Activated CD8-positive, alpha-beta memory T cell treated with anti-CD3 and anti-CD28 coated beads, Interleukin-2, amount 10 ng/mL, durations not matched to agents 7 days and 5 days (primary cell): ENCODE measurements around the gene ID2. TPM values are rescaled to one million over a fixed set of nuclear protein-coding genes. Genes with fewer than 3 reads are reported as not detected.
"Not testable (repeated sequence)": the region's sequence is repeated elsewhere in the genome, so short reads cannot be mapped to it uniquely, and the experiment has no call there.

Source experiments
- ATAC-seq: fragments of 150-1000 bp; cut with Tn5 transposase; one replicate; pipeline ENCODE4 v1.10.0; 2021; ENCODE audit warnings: moderate library complexity
- CTCF ChIA-PET: fragments of 350-600 bp; sonication (Branson Sonifier 250); formaldehyde crosslinking; loops from one replicate; lab custom pipeline; 2021; ENCODE audit warnings: antibody characterized with exemption; lab: Charles Lee
- DNase-seq: peaks from one replicate; pipeline ENCODE4 v3.0.0-alpha.2; 2020
- H3K27ac Mint-ChIP-seq: one replicate; pipeline ENCODE4 v1.8.0; 2021; ENCODE audit warnings: mild to moderate bottlenecking, mixed read lengths
- H3K27me3 Mint-ChIP-seq: one replicate; pipeline ENCODE4 v1.8.0; 2021; ENCODE audit warnings: mixed read lengths
- H3K36me3 Mint-ChIP-seq: one replicate; pipeline ENCODE4 v1.8.0; 2021; ENCODE audit warnings: mild to moderate bottlenecking, mixed read lengths
- H3K4me1 Mint-ChIP-seq: one replicate; pipeline ENCODE4 v1.8.0; 2021; ENCODE audit warnings: mixed read lengths
- H3K4me3 Mint-ChIP-seq: one replicate; pipeline ENCODE4 v1.8.0; 2021; ENCODE audit warnings: mild to moderate bottlenecking, moderate library complexity, mixed read lengths
- H3K9me3 Mint-ChIP-seq: one replicate; pipeline ENCODE4 v1.8.0; 2022; ENCODE audit warnings: low read depth, mixed read lengths
- total RNA-seq, 2 experiments: library from RNA; stranded (reverse); gene quantifications; one replicate each; pipeline ENCODE4 v1.2.3, GENCODE V29; 2021

The ID2 gene
- total RNA-seq, 2 experiments from 2014 or later, result 342 to 431 TPM

GRCh38 chr2:8725838-8726237 is 44.0 kb downstream of the ID2 start:
- no peak overlapping the region for H3K27ac Mint-ChIP-seq
- H3K4me1 Mint-ChIP-seq, result no peaks in the 10 kb centered on the region
- no peak for DNase-seq
- ATAC-seq, result no peak
- no peak overlapping the region for H3K4me3 Mint-ChIP-seq
- H3K36me3 Mint-ChIP-seq, result peaks cover 6% of the 10 kb centered on the region
- CTCF ChIA-PET, result no interaction called here
- no peaks in the 10 kb centered on the region for H3K9me3 Mint-ChIP-seq
- no peaks in the 10 kb centered on the region for H3K27me3 Mint-ChIP-seq

- CTCF ChIA-PET, result no interaction called here
- H3K9me3 Mint-ChIP-seq, result no peaks in the 10 kb centered on the region
- peaks cover 18% of the 10 kb centered on the region for H3K36me3 Mint-ChIP-seq
- no peaks in the 10 kb centered on the region for H3K4me1 Mint-ChIP-seq
- H3K27ac Mint-ChIP-seq, result no peak overlapping the region
- H3K4me3 Mint-ChIP-seq, result no peak overlapping the region
- H3K27me3 Mint-ChIP-seq, result no peaks in the 10 kb centered on the region
- ATAC-seq, result no peak
- no peak for DNase-seq
Measured at GRCh38 chr2:8728305-8729015, 46.6 kb downstream of the ID2 start.

- DNase-seq, CTCF ChIA-PET, H3K4me3 Mint-ChIP-seq, H3K27ac Mint-ChIP-seq, H3K9me3 Mint-ChIP-seq, H3K4me1 Mint-ChIP-seq, H3K27me3 Mint-ChIP-seq, ATAC-seq: not testable (repeated sequence)
- peaks cover 18% of the 10 kb centered on the region for H3K36me3 Mint-ChIP-seq
Measured at GRCh38 chr2:8729101-8729500, 47.2 kb downstream of the ID2 start.

- H3K4me3 Mint-ChIP-seq, result no peak overlapping the region
- ATAC-seq (no peak), DNase-seq (no peak)
- H3K27me3 Mint-ChIP-seq, result no peaks in the 10 kb centered on the region
- CTCF ChIA-PET, result interaction anchor here (0.9 kb wide), 1 partner anchor 9 kb away, joined by 3 read pairs; no protein-coding TSS in a partner anchor
- peaks cover 18% of the 10 kb centered on the region for H3K36me3 Mint-ChIP-seq
- H3K27ac Mint-ChIP-seq, result no peak overlapping the region
- H3K4me1 Mint-ChIP-seq, result no peaks in the 10 kb centered on the region
- no peaks in the 10 kb centered on the region for H3K9me3 Mint-ChIP-seq
Measured at GRCh38 chr2:8729939-8730338, 48.1 kb downstream of the ID2 start.

GRCh38 chr2:8732601-8733000 is 50.7 kb downstream of the ID2 start:
- no peak for DNase-seq
- no peak for ATAC-seq
- H3K4me1 Mint-ChIP-seq, result no peaks in the 10 kb centered on the region
- no peak overlapping the region for H3K4me3 Mint-ChIP-seq
- peaks cover 18% of the 10 kb centered on the region for H3K36me3 Mint-ChIP-seq
- H3K27me3 Mint-ChIP-seq, result no peaks in the 10 kb centered on the region
- H3K27ac Mint-ChIP-seq, result no peak overlapping the region
- CTCF ChIA-PET, result no interaction called here
- H3K9me3 Mint-ChIP-seq, result no peaks in the 10 kb centered on the region

Other genes with a start within 250 kb of the ID2 start
- 10 to 100 TPM; 28.9 to 29.9 TPM for gene KIDINS220, start 155.6 kb downstream of the ID2 start, total RNA-seq